PC-3 (cell line): ENCODE measurements around the gene MEGF9. TPM values are rescaled to one million over a fixed set of nuclear protein-coding genes. Genes with fewer than 3 reads are reported as not detected.
A peak's percentile ranks its signal among the peaks of the same experiment; 100 is the strongest.

Experiments
- ATAC-seq: fragments of 200-7000 bp; cut with Tn5 transposase; 2 replicates; pipeline ENCODE4 v1.9.1; 2020; ENCODE audit warnings: mild to moderate bottlenecking, moderate library complexity
- BruUV-seq: library from RNA; stranded (reverse); fragments of 400-500 nt; replicated peaks from 2 replicates; lab custom pipeline; 2021; lab: Mats Ljungman, UMichigan
- CTCF ChIA-PET: fragments of 300-600 bp; sonication (Branson Sonifier 250); formaldehyde crosslinking; loops from one replicate; lab custom pipeline; 2022; ENCODE audit warnings: antibody characterized with exemption; lab: Charles Lee
- POLR2A ChIA-PET: fragments of 300-600 bp; sonication (Branson Sonifier 250); formaldehyde crosslinking; loops from one replicate; lab custom pipeline; 2022; ENCODE audit warnings: antibody characterized with exemption; ENCODE audit not compliant: unreplicated experiment; lab: Charles Lee
- DNase-seq: peaks from one replicate; pipeline ENCODE4 v3.0.0-alpha.2; 2015
- H2AFZ ChIP-seq: fragments of 300-600 bp; sonication (generic); 2 replicates; pipeline ENCODE4 v1.6.0; 2016; ENCODE audit warnings: antibody characterized with exemption, low read length
- H3F3A ChIP-seq: fragments of 300-600 bp; sonication (generic); one replicate; pipeline ENCODE4 v1.6.0; 2017; ENCODE audit warnings: antibody characterized with exemption, low read length, control low read depth, mild to moderate bottlenecking; ENCODE audit not compliant: unreplicated experiment
- H3K27ac ChIP-seq: fragments of 300-600 bp; sonication (generic); 2 replicates; pipeline ENCODE4 v1.5.1; 2016; ENCODE audit warnings: mild to moderate bottlenecking, low read length
- H3K27me3 ChIP-seq: fragments of 300-600 bp; sonication (generic); 2 replicates; pipeline ENCODE4 v1.6.1; 2016; ENCODE audit warnings: low read length, mixed read lengths
- H3K36me3 ChIP-seq: fragments of 300-600 bp; sonication (generic); 2 replicates; pipeline ENCODE4 v1.6.1; 2016; ENCODE audit warnings: low read depth, mixed run types, low read length, mixed read lengths
- H3K4me1 ChIP-seq: fragments of 300-600 bp; sonication (generic); 2 replicates; pipeline ENCODE4 v1.5.1; 2016; ENCODE audit warnings: low read length; ENCODE audit not compliant: insufficient read depth
- H3K4me2 ChIP-seq: fragments of 300-600 bp; sonication (generic); 2 replicates; pipeline ENCODE4 v1.6.0; 2016; ENCODE audit warnings: low read length
- H3K4me3 ChIP-seq: fragments of 300-600 bp; sonication (generic); 2 replicates; pipeline ENCODE4 v1.5.1; 2016; ENCODE audit warnings: mild to moderate bottlenecking, low read length, mixed read lengths
- H3K79me2 ChIP-seq: fragments of 300-600 bp; sonication (generic); 2 replicates; pipeline ENCODE4 v1.6.1; 2017; ENCODE audit warnings: low read length, mixed read lengths
- H3K9ac ChIP-seq: fragments of 300-600 bp; sonication (generic); 2 replicates; pipeline ENCODE4 v1.6.0; 2016; ENCODE audit warnings: mild to moderate bottlenecking, low read length
- H3K9me2 ChIP-seq: fragments of 300-600 bp; sonication (generic); replicated peaks from 2 replicates; pipeline ENCODE4 v1.6.1; 2016; ENCODE audit warnings: mixed run types, low read length, mixed read lengths
- H3K9me3 ChIP-seq: fragments of 300-600 bp; sonication (generic); 2 replicates; pipeline ENCODE4 v1.6.1; 2016; ENCODE audit warnings: low read length, mixed read lengths
- H4K20me1 ChIP-seq: fragments of 300-600 bp; sonication (generic); 2 replicates; pipeline ENCODE4 v1.6.1; 2016; ENCODE audit warnings: low read length, mixed read lengths
- EZH2 ChIP-seq: fragments of 300-600 bp; sonication (generic); IDR thresholded peaks from one replicate; pipeline ENCODE4 v1.6.1; 2017; ENCODE audit warnings: antibody characterized with exemption, mild to moderate bottlenecking, low read length; ENCODE audit not compliant: unreplicated experiment
- EZH2phosphoT487 ChIP-seq: fragments of 300-600 bp; sonication (generic); IDR thresholded peaks from 2 replicates; pipeline ENCODE4 v1.6.1; 2018; ENCODE audit warnings: mild to moderate bottlenecking, antibody characterized with exemption, low read length, borderline replicate concordance
- intact Hi-C: fragments of 100-400 bp; cut with micrococcal nuclease; formaldehyde crosslinking; loops from 2 replicates; pipeline ENCODE4 v1.9.0; 2023
- total RNA-seq: library from RNA; depleted of rRNA; stranded (reverse); fragments of >200 nt; gene quantifications from 2 replicates; pipeline ENCODE4 v1.2.3, GENCODE V29; 2014
- TF ChIP-seq, protein P1 (sequence below): fragments of 300-600 bp; sonication (generic); conservative IDR thresholded peaks from 2 replicates; pipeline ENCODE4 v1.5.1; 2017; ENCODE audit warnings: antibody characterized with exemption, low read depth, mild to moderate bottlenecking, low read length

The MEGF9 gene
- total RNA-seq, 1 experiment from 2014 or later, result 2.6 TPM

DNA sequence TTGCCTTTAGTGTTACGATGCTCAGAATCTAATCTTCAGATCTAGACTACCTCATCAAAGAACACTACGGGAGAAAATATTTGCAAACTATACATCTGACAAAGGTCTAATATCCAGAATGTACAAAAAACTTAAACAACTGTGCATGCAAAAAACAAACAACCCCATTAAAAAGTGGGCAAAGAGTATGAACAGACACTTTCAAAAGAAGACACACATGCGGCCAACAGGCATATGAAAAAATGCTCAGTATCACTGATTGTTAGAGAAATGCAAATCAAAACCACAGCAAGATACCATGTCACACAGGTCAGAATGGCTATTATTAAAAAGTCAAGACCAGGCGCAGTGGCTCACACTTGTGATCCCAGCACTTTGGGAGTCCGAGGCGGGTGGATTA, 31.0 kb upstream of the MEGF9 start:
- POLR2A ChIA-PET, result interaction anchor here (0.6 to 0.7 kb wide), 2 partner anchors 46 to 53 kb away, joined by 3 read pairs; no protein-coding TSS in a partner anchor
- H3K9me2 ChIP-seq, result no peaks in the 10 kb centered on the region
- intact Hi-C loops, result no loop called here
- DNase-seq, result no peak
- no peak overlapping the region for H3K9ac ChIP-seq
- no peaks in the 10 kb centered on the region for H3K27me3 ChIP-seq
- TF ChIP-seq, protein P1, sequence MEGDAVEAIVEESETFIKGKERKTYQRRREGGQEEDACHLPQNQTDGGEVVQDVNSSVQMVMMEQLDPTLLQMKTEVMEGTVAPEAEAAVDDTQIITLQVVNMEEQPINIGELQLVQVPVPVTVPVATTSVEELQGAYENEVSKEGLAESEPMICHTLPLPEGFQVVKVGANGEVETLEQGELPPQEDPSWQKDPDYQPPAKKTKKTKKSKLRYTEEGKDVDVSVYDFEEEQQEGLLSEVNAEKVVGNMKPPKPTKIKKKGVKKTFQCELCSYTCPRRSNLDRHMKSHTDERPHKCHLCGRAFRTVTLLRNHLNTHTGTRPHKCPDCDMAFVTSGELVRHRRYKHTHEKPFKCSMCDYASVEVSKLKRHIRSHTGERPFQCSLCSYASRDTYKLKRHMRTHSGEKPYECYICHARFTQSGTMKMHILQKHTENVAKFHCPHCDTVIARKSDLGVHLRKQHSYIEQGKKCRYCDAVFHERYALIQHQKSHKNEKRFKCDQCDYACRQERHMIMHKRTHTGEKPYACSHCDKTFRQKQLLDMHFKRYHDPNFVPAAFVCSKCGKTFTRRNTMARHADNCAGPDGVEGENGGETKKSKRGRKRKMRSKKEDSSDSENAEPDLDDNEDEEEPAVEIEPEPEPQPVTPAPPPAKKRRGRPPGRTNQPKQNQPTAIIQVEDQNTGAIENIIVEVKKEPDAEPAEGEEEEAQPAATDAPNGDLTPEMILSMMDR, result no peak
- TF ChIP-seq EZH2phosphoT487 (no peak), EZH2 (no peak)
- no peaks in the 10 kb centered on the region for H3F3A ChIP-seq
- ATAC-seq, result no peak
- no peak overlapping the region for H2AFZ ChIP-seq
- H3K4me3 ChIP-seq, result no peak overlapping the region
- no peaks in the 10 kb centered on the region for H3K36me3 ChIP-seq
- no peaks in the 10 kb centered on the region for H3K79me2 ChIP-seq
- CTCF ChIA-PET, result no interaction called here
- BruUV-seq, result no TSS peak
- no peaks in the 10 kb centered on the region for H4K20me1 ChIP-seq
- H3K4me1 ChIP-seq, result peaks cover 10% of the 10 kb centered on the region
- H3K4me2 ChIP-seq, result no peak overlapping the region
- no peak overlapping the region for H3K27ac ChIP-seq
- H3K9me3 ChIP-seq, result no peaks in the 10 kb centered on the region

DNA sequence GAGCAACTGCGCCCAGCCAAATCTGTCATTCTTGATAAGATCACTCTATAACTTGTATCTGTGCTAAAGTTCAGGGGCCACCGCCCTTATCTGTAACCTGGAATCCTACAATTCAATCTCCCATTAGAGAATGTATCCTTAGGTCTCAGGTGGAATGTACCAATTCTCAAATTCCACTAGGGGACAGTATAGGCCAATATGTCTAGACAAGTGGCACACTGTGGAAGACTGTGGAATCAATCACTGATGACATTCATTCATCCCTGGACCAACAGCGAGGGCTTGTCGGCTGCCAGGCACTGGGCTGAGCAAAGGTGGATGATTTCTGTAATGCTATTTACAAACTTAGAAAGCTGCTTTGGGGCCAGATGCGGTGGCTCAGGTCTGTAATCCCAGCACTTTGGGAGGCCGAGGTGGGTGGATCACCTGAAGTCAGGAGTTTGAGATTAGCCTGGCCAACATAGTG, 28.7 kb upstream of the MEGF9 start:
- no peak overlapping the region for H3K4me3 ChIP-seq
- no peak overlapping the region for H3K4me2 ChIP-seq
- intact Hi-C loops, result loop anchor here (2.0 kb wide), 1 partner anchor 122 kb away; no protein-coding TSS in a partner anchor
- DNase-seq, result peak; percentile 70
- no peaks in the 10 kb centered on the region for H3F3A ChIP-seq
- no peaks in the 10 kb centered on the region for H3K36me3 ChIP-seq
- POLR2A ChIA-PET, result no interaction called here
- no TSS peak for BruUV-seq
- CTCF ChIA-PET, result no interaction called here
- no peak overlapping the region for H3K9ac ChIP-seq
- TF ChIP-seq EZH2 (no peak), EZH2phosphoT487 (no peak)
- TF ChIP-seq, protein P1, result peak; percentile 73
- peaks cover 10% of the 10 kb centered on the region for H3K4me1 ChIP-seq
- no peaks in the 10 kb centered on the region for H3K9me2 ChIP-seq
- ATAC-seq, result peak; percentile 76
- H4K20me1 ChIP-seq, result no peaks in the 10 kb centered on the region
- no peak overlapping the region for H3K27ac ChIP-seq
- no peaks in the 10 kb centered on the region for H3K9me3 ChIP-seq
- H2AFZ ChIP-seq, result no peak overlapping the region
- H3K79me2 ChIP-seq, result no peaks in the 10 kb centered on the region
- H3K27me3 ChIP-seq, result no peaks in the 10 kb centered on the region

DNA sequence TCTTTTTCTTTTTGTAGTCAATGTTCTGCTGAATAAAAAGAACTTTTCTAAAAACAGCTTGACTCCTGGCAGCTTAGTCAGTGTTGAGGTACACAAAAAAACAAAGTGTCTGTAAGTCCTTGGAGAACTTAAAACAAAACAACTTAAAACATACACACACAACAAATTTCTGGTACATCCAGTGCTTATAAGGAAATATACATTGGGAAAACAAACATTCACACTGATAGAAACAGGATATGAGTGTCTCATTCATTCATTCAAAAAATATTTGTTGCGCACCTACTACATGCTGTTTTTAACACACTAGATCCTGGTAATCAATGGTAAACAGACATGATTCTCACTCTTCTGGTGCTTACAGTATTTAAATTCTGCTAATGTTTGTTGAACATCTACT, 27.4 kb upstream of the MEGF9 start:
- ATAC-seq, result no peak
- Histone ChIP-seq H3K27ac (no peak overlapping the region), H4K20me1 (no peaks in the 10 kb centered on the region), H3K36me3 (no peaks in the 10 kb centered on the region), H3K4me2 (0 out of 2 replicates have a peak overlapping the region, but pooled peaks have one; percentile 17), H2AFZ (no peak overlapping the region), H3K9ac (no peak overlapping the region), H3K4me1 (peaks cover 10% of the 10 kb centered on the region), H3K9me3 (no peaks in the 10 kb centered on the region), H3K79me2 (no peaks in the 10 kb centered on the region), H3K9me2 (no peaks in the 10 kb centered on the region), H3K27me3 (no peaks in the 10 kb centered on the region), H3K4me3 (no peak overlapping the region), H3F3A (no peaks in the 10 kb centered on the region)
- TF ChIP-seq EZH2phosphoT487, result no peak
- TF ChIP-seq EZH2, result no peak
- no TSS peak for BruUV-seq
- DNase-seq, result peak; percentile 26
- CTCF ChIA-PET, result interaction anchor here (0.6 kb wide), 1 partner anchor 122 kb away, joined by 6 read pairs; no protein-coding TSS in a partner anchor
- POLR2A ChIA-PET, result no interaction called here
- intact Hi-C loops, result loop anchor here (2.0 kb wide), 1 partner anchor 121 kb away; no protein-coding TSS in a partner anchor
